Hepatocyte (in vitro differentiated cells): Measurements from ENCODE around the gene OSBPL3. TPM values are rescaled to one million over a fixed set of nuclear protein-coding genes. Genes with fewer than 3 reads are reported as not detected.

Experiments used
- DNase-seq: peaks from one replicate; pipeline ENCODE4 v3.0.0-alpha.2; 2016; ENCODE audit warnings: low spot score
- H2AFZ ChIP-seq: fragments of 200-600 bp; sonication (generic); 2 replicates; pipeline ENCODE4 v1.6.0; 2016; ENCODE audit warnings: antibody characterized with exemption, mild to moderate bottlenecking
- H3K27ac ChIP-seq: fragments of 200-600 bp; sonication (generic); 2 replicates; pipeline ENCODE4 v1.5.1; 2016; ENCODE audit warnings: mild to moderate bottlenecking
- H3K27me3 ChIP-seq: fragments of 200-600 bp; sonication (generic); 2 replicates; pipeline ENCODE4 v1.6.1; 2016
- H3K36me3 ChIP-seq: fragments of 200-600 bp; sonication (generic); replicated peaks from 2 replicates; pipeline ENCODE4 v1.5.1; 2016; ENCODE audit warnings: low read depth; ENCODE audit not compliant: insufficient read depth
- H3K4me1 ChIP-seq: fragments of 200-600 bp; sonication (generic); 2 replicates; pipeline ENCODE4 v1.5.1; 2016; ENCODE audit warnings: mild to moderate bottlenecking, moderate library complexity; ENCODE audit not compliant: insufficient read depth
- H3K4me2 ChIP-seq: fragments of 200-600 bp; sonication (generic); 2 replicates; pipeline ENCODE4 v1.6.0; 2016
- H3K4me3 ChIP-seq: fragments of 200-600 bp; sonication (generic); 2 replicates; pipeline ENCODE4 v1.5.1; 2016; ENCODE audit warnings: mild to moderate bottlenecking
- H3K79me2 ChIP-seq: fragments of 200-600 bp; sonication (generic); 2 replicates; pipeline ENCODE4 v1.6.0; 2017; ENCODE audit warnings: mild to moderate bottlenecking
- H3K9me2 ChIP-seq: fragments of 200-600 bp; sonication (generic); replicated peaks from 2 replicates; pipeline ENCODE4 v1.6.0; 2017; ENCODE audit warnings: mild to moderate bottlenecking; ENCODE audit not compliant: insufficient read depth
- H3K9me3 ChIP-seq: fragments of 200-600 bp; sonication (generic); 2 replicates; pipeline ENCODE4 v1.5.1; 2016; ENCODE audit warnings: low read depth, mild to moderate bottlenecking
- H4K20me1 ChIP-seq: fragments of 200-600 bp; sonication (generic); 2 replicates; pipeline ENCODE4 v1.6.0; 2016; ENCODE audit warnings: mild to moderate bottlenecking; ENCODE audit not compliant: insufficient read depth, poor library complexity, severe bottlenecking
- EZH2 ChIP-seq: fragments of 200-600 bp; sonication (generic); IDR thresholded peaks from 2 replicates; pipeline ENCODE4 v1.6.1; 2016; ENCODE audit warnings: antibody characterized with exemption, mild to moderate bottlenecking, borderline replicate concordance
- EZH2phosphoT487 ChIP-seq: fragments of 200-600 bp; sonication (generic); IDR thresholded peaks from one replicate; pipeline ENCODE4 v1.6.1; 2018; ENCODE audit warnings: antibody characterized with exemption, mild to moderate bottlenecking, low read depth, moderate library complexity; ENCODE audit not compliant: unreplicated experiment, severe bottlenecking
- WGBS: methylation state at CpG from one replicate; pipeline ENCODE4 v1.1.6; 2016; ENCODE audit warnings: low lambda C conversion rate; ENCODE audit errors: missing lambda C conversion rate; 5-methylcytosine and 5-hydroxymethylcytosine counted together
- polyA plus RNA-seq: library from polyadenylated mRNA; unstranded; fragments of >200 nt; fragmentation: Nextera tagmentation; extraction: Ambion mirVana; gene quantifications from 2 replicates; pipeline ENCODE4 v1.2.1, GENCODE V29; 2016
- total RNA-seq: library from RNA; depleted of rRNA; stranded (reverse); fragments of >200 nt; gene quantifications from 2 replicates; pipeline ENCODE4 v1.2.3, GENCODE V29; 2014
- TF ChIP-seq, protein P1 (sequence below): fragments of 200-600 bp; sonication (generic); IDR thresholded peaks from 2 replicates; pipeline ENCODE4 v1.5.1; 2016; ENCODE audit warnings: antibody characterized with exemption, mild to moderate bottlenecking; ENCODE audit not compliant: poor library complexity

Gene OSBPL3
- total and polyA plus RNA-seq, 2 experiments from 2014 or later = 11.4 to 18.0 TPM

GRCh38 chr7:24982917-24983316, 2.9 kb upstream of the OSBPL3 start:
- Histone ChIP-seq H3K4me1 (peaks cover 7% of the 10 kb centered on the region), H3K4me3 (no peak overlapping the region)

DNA sequence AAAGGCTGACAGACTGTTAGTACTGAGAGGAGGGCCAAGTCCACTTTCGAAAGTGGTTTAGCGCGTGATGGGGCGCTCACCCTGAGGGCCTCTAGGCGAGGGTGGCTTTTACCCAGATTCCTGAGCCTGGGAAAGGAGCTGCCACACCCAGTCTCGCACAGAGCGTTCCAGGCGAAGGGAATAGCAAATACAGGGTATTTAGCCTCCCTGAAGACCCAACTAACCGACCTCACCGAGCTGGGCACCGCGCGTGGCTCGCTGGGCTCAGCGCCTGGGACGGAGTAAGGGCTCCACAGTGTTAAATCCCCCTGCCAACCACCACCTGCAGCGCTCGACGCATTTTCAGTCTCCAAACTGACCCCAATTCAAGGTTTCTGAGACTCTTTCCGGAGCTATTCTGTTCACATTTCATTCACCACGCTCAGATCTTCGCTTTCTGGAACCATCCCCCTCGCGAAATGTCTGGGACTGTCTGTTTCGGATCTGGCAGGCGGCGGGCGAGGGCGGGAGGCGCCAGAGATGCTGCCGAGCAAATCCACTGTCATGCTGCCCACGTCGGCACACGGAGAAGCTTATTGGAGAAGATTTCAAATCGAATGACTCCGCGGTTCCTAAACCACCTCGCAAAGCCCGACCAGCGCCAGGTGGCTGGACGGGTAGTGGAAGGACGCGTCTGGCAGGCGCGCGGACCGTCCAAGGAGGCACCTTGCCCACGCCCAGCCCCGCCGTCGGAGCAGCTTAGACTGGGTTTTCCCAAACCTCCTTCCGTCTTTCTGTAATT, 1.4 kb upstream of the OSBPL3 start:
- 3% methylated on average over 52 of the region's 52 CpGs for WGBS
- H3K79me2 ChIP-seq = peaks cover 28% of the 10 kb centered on the region
- H3K4me2 ChIP-seq = peak overlapping the region; percentile 87
- peak overlapping the region; percentile 68 for H2AFZ ChIP-seq
- peak; percentile 76 for DNase-seq
- no peaks in the 10 kb centered on the region for H3K9me2 ChIP-seq
- no peaks in the 10 kb centered on the region for H3K9me3 ChIP-seq
- TF ChIP-seq EZH2 (no peak), EZH2phosphoT487 (no peak)
- TF ChIP-seq, protein P1, sequence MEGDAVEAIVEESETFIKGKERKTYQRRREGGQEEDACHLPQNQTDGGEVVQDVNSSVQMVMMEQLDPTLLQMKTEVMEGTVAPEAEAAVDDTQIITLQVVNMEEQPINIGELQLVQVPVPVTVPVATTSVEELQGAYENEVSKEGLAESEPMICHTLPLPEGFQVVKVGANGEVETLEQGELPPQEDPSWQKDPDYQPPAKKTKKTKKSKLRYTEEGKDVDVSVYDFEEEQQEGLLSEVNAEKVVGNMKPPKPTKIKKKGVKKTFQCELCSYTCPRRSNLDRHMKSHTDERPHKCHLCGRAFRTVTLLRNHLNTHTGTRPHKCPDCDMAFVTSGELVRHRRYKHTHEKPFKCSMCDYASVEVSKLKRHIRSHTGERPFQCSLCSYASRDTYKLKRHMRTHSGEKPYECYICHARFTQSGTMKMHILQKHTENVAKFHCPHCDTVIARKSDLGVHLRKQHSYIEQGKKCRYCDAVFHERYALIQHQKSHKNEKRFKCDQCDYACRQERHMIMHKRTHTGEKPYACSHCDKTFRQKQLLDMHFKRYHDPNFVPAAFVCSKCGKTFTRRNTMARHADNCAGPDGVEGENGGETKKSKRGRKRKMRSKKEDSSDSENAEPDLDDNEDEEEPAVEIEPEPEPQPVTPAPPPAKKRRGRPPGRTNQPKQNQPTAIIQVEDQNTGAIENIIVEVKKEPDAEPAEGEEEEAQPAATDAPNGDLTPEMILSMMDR = no peak
- H3K36me3 ChIP-seq = no peaks in the 10 kb centered on the region
- no peaks in the 10 kb centered on the region for H4K20me1 ChIP-seq
- peak overlapping the region; percentile 30 for H3K4me3 ChIP-seq
- H3K27ac ChIP-seq = peak overlapping the region; percentile 94
- H3K27me3 ChIP-seq = no peaks in the 10 kb centered on the region
- H3K4me1 ChIP-seq = peaks cover 7% of the 10 kb centered on the region

More at GRCh38 chr7:24982917-24983316, 2.9 kb upstream of the OSBPL3 start:
- H3K27me3 ChIP-seq = no peaks in the 10 kb centered on the region
- peaks cover 13% of the 10 kb centered on the region for H3K79me2 ChIP-seq
- no peak for DNase-seq
- no peaks in the 10 kb centered on the region for H3K36me3 ChIP-seq
- no peaks in the 10 kb centered on the region for H3K9me2 ChIP-seq
- H3K9me3 ChIP-seq = no peaks in the 10 kb centered on the region
- TF ChIP-seq EZH2 (no peak), EZH2phosphoT487 (no peak)
- TF ChIP-seq, protein P1 = peak; percentile 31
- H3K27ac ChIP-seq = no peak overlapping the region
- no peaks in the 10 kb centered on the region for H4K20me1 ChIP-seq
- 76% methylated on average over 2 of the region's 2 CpGs for WGBS
- peak overlapping the region; percentile 87 for H3K4me2 ChIP-seq
- no peak overlapping the region for H2AFZ ChIP-seq

DNA sequence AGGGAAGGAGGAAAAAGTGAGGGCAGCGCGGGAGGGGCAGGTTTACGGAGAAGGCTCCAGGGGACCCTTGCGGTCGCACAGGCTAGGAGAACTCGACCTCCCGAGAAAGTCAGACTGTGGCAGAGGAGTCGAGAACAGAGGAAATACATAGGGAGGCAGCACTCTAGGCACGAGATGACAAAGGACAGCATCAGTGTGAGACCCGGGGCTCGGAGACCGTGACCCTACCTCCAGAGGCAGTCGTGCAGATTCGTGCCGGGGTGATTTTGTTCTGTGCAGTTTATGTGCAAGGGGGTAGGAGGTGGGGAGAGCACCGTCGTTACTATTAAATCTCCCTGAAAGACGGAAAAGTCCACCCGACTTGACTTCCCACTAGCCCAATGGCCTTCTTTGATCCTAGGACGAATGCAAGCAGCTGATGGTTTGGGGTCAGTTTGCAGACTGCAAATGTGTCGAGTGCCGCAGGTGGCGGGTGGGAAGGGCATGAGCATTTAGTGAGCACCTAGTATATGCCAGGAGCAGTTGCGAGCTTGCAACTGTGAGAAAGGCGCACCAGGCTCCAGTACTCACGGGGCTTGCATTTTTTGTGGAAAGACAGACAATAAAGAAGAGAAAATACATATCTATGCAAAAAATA, 674 bp upstream of the OSBPL3 start:
- TF ChIP-seq EZH2 (no peak), EZH2phosphoT487 (no peak)
- TF ChIP-seq, protein P1 = no peak
- Histone ChIP-seq H3K27ac (peak overlapping the region; percentile 94), H3K9me2 (no peaks in the 10 kb centered on the region), H3K4me2 (peak overlapping the region; percentile 87), H3K27me3 (no peaks in the 10 kb centered on the region), H2AFZ (peak overlapping the region; percentile 68), H3K4me3 (peak overlapping the region; percentile 30), H3K79me2 (peaks cover 35% of the 10 kb centered on the region), H3K36me3 (no peaks in the 10 kb centered on the region), H3K4me1 (peaks cover 7% of the 10 kb centered on the region), H3K9me3 (no peaks in the 10 kb centered on the region), H4K20me1 (no peaks in the 10 kb centered on the region)
- 7% methylated on average over 24 of the region's 26 CpGs for WGBS
- DNase-seq = peak; percentile 58
